Keratinocyte (primary cell): ENCODE measurements around the gene ZNF423. TPM values are rescaled to one million over a fixed set of nuclear protein-coding genes. Genes with fewer than 3 reads are reported as not detected.

Experiments used
- DNase-seq: peaks from one replicate; pipeline ENCODE4 v3.0.0-alpha.2; 2011; ENCODE audit warnings: low read depth, missing footprints, low spot score
- FAIRE-seq: peaks from 2 replicates; lab custom pipeline; 2011; peaks lifted over from hg19 to GRCh38; lab: Jason Lieb, UNC
- H2AFZ ChIP-seq: 2 replicates; pipeline ENCODE4 v1.6.0; 2012; ENCODE audit warnings: low read length, control low read depth, inconsistent platforms; ENCODE audit not compliant: control insufficient read depth
- H3K27ac ChIP-seq: 2 replicates; pipeline ENCODE4 v1.5.1; 2011; ENCODE audit warnings: low read length; ENCODE audit not compliant: control insufficient read depth, insufficient read depth
- H3K27me3 ChIP-seq: 3 replicates; pipeline ENCODE4 v1.6.0; 2011; ENCODE audit warnings: low read length; ENCODE audit not compliant: control insufficient read depth, insufficient read depth; ENCODE audit errors: extremely low read depth
- H3K36me3 ChIP-seq, 2 experiments: 2 replicates in 1 of 2; 3 replicates in 1 of 2; pipeline ENCODE4 v1.5.1; 2011; ENCODE audit warnings: low read length in 2 of 2, mild to moderate bottlenecking in 1 of 2; ENCODE audit not compliant: control insufficient read depth in 2 of 2, insufficient read depth in 2 of 2; ENCODE audit errors: extremely low read depth in 1 of 2
- H3K4me1 ChIP-seq: 3 replicates; pipeline ENCODE4 v1.5.1; 2011; ENCODE audit warnings: low read length; ENCODE audit not compliant: control insufficient read depth, insufficient read depth; ENCODE audit errors: extremely low read depth
- H3K4me2 ChIP-seq: 3 replicates; pipeline ENCODE4 v1.6.0; 2011; ENCODE audit warnings: low read depth, low read length; ENCODE audit not compliant: control insufficient read depth, insufficient read depth; ENCODE audit errors: extremely low read depth
- H3K4me3 ChIP-seq, 3 experiments: fragments of 200-600 bp in 1 of 3; sonication (generic) in 1 of 3; 2 replicates in 2 of 3; 3 replicates in 1 of 3; pipeline ENCODE4 v1.5.1; 2011 to 2016; ENCODE audit warnings: low read length in 3 of 3, mild to moderate bottlenecking in 3 of 3, control low read depth in 2 of 3, inconsistent platforms in 1 of 3, low read depth in 1 of 3, mixed read lengths in 1 of 3, mixed run types in 1 of 3, moderate library complexity in 1 of 3; ENCODE audit not compliant: control insufficient read depth in 2 of 3, insufficient read depth in 2 of 3; ENCODE audit errors: extremely low read depth in 1 of 3
- H3K79me2 ChIP-seq: 2 replicates; pipeline ENCODE4 v1.6.0; 2012; ENCODE audit warnings: low read length; ENCODE audit not compliant: control insufficient read depth, insufficient read depth
- H3K9ac ChIP-seq: 3 replicates; pipeline ENCODE4 v1.6.0; 2011; ENCODE audit warnings: low read length; ENCODE audit not compliant: control insufficient read depth, insufficient read depth; ENCODE audit errors: extremely low read depth
- H3K9me1 ChIP-seq: 3 replicates; pipeline ENCODE4 v1.6.0; 2011; ENCODE audit warnings: low read length; ENCODE audit not compliant: control insufficient read depth, insufficient read depth; ENCODE audit errors: extremely low read depth
- H3K9me3 ChIP-seq: 2 replicates; pipeline ENCODE4 v1.5.1; 2012; ENCODE audit warnings: low read depth, low read length; ENCODE audit not compliant: control insufficient read depth
- H4K20me1 ChIP-seq: 3 replicates; pipeline ENCODE4 v1.6.0; 2011; ENCODE audit warnings: low read length; ENCODE audit not compliant: control insufficient read depth, insufficient read depth; ENCODE audit errors: extremely low read depth
- EZH2 ChIP-seq: IDR thresholded peaks from one replicate; pipeline ENCODE4 v1.6.1; 2012; ENCODE audit warnings: inconsistent platforms, mild to moderate bottlenecking, low read length, moderate library complexity
- dilution Hi-C: fragments of 300-500 bp; cut with MboI; formaldehyde crosslinking; loops from one replicate; pipeline ENCODE4 v1.7.0; 2020; ENCODE audit warnings: low sequenced_read_pairs; ENCODE audit not compliant: extremely low pct_ligation_motif_present
- polyA plus RNA-seq, 5 experiments: library from polyadenylated mRNA; depleted of rRNA in 3 of 5; stranded (reverse) in 3 of 5; stranded (forward) in 1 of 5; unstranded in 1 of 5; fragments of >200 nt; gene quantifications; 1 replicate in 1 of 5; 2 replicates in 3 of 5; 3 replicates in 1 of 5; pipeline versions ENCODE4 v1.2.1 to v1.2.3, GENCODE V29; 2011 to 2012; ENCODE audit warnings: missing spikeins in 2 of 5, low read depth in 1 of 5, low replicate concordance in 1 of 5
- TF ChIP-seq, protein P1 (sequence below), 3 experiments: IDR thresholded peaks in 1 of 3; conservative IDR thresholded peaks in 1 of 3; optimal IDR thresholded peaks in 1 of 3; 2 replicates in 2 of 3; 3 replicates in 1 of 3; pipeline versions ENCODE3 to v1.5.1; 2011; ENCODE audit warnings: low read length in 3 of 3, mild to moderate bottlenecking in 3 of 3, moderate library complexity in 2 of 3, control low read depth in 1 of 3, inconsistent platforms in 1 of 3; ENCODE audit not compliant: insufficient read depth in 2 of 3; ENCODE audit errors: extremely low read depth in 1 of 3

Gene ZNF423
- polyA plus RNA-seq, 1 donor (not counting 4 experiments of a cell fraction or from before 2014, with no cell fraction given) = 0.05 TPM

GRCh38 chr16:49674990-49675389 is 180.9 kb downstream of the ZNF423 start:
- FAIRE-seq = no peak
- dilution Hi-C loops = no loop called here
- no peaks in the 10 kb centered on the region for H3K4me1 ChIP-seq

GRCh38 chr16:49674351-49674851 is 181.5 kb downstream of the ZNF423 start:
- FAIRE-seq = no peak

More at GRCh38 chr16:49674990-49675389, 180.9 kb downstream of the ZNF423 start:
- H3K4me2 ChIP-seq = no peak overlapping the region
- no peak overlapping the region for H2AFZ ChIP-seq
- peaks cover 2% of the 10 kb centered on the region for H3K9me3 ChIP-seq
- H3K79me2 ChIP-seq = no peaks in the 10 kb centered on the region
- no peak for DNase-seq
- no peaks in the 10 kb centered on the region for H3K36me3 ChIP-seq
- no peaks in the 10 kb centered on the region for H3K9me1 ChIP-seq
- no peak overlapping the region for H3K4me3 ChIP-seq
- H3K27me3 ChIP-seq = no peaks in the 10 kb centered on the region
- TF ChIP-seq, protein P1, sequence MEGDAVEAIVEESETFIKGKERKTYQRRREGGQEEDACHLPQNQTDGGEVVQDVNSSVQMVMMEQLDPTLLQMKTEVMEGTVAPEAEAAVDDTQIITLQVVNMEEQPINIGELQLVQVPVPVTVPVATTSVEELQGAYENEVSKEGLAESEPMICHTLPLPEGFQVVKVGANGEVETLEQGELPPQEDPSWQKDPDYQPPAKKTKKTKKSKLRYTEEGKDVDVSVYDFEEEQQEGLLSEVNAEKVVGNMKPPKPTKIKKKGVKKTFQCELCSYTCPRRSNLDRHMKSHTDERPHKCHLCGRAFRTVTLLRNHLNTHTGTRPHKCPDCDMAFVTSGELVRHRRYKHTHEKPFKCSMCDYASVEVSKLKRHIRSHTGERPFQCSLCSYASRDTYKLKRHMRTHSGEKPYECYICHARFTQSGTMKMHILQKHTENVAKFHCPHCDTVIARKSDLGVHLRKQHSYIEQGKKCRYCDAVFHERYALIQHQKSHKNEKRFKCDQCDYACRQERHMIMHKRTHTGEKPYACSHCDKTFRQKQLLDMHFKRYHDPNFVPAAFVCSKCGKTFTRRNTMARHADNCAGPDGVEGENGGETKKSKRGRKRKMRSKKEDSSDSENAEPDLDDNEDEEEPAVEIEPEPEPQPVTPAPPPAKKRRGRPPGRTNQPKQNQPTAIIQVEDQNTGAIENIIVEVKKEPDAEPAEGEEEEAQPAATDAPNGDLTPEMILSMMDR (optimal IDR thresholded peaks at IDR 0.05 in 1 of 3, IDR thresholded peaks at IDR 0.05 in 1 of 3, conservative IDR thresholded peaks at IDR 0.05 in 1 of 3; ENCODE audit: extremely low read depth in 1 of 3, insufficient read depth in 2 of 3, low read length in 3 of 3) = no peak
- TF ChIP-seq EZH2 = no peak
- H3K9ac ChIP-seq = no peak overlapping the region
- H4K20me1 ChIP-seq = no peaks in the 10 kb centered on the region
- no peak overlapping the region for H3K27ac ChIP-seq

More at GRCh38 chr16:49674351-49674851, 181.5 kb downstream of the ZNF423 start:
- no peaks in the 10 kb centered on the region for H3K36me3 ChIP-seq
- no peak overlapping the region for H3K4me3 ChIP-seq
- dilution Hi-C loops = no loop called here
- TF ChIP-seq, protein P1 (optimal IDR thresholded peaks at IDR 0.05 in 1 of 3, IDR thresholded peaks at IDR 0.05 in 1 of 3, conservative IDR thresholded peaks at IDR 0.05 in 1 of 3; ENCODE audit: extremely low read depth in 1 of 3, insufficient read depth in 2 of 3, low read length in 3 of 3) = no peak
- TF ChIP-seq EZH2 = no peak
- no peaks in the 10 kb centered on the region for H3K9me3 ChIP-seq
- DNase-seq = no peak
- no peaks in the 10 kb centered on the region for H3K4me1 ChIP-seq
- no peak overlapping the region for H3K9ac ChIP-seq
- H3K27me3 ChIP-seq = no peaks in the 10 kb centered on the region
- H3K79me2 ChIP-seq = no peaks in the 10 kb centered on the region
- H4K20me1 ChIP-seq = no peaks in the 10 kb centered on the region
- no peak overlapping the region for H2AFZ ChIP-seq
- H3K9me1 ChIP-seq = no peaks in the 10 kb centered on the region
- H3K4me2 ChIP-seq = no peak overlapping the region
- no peak overlapping the region for H3K27ac ChIP-seq
